Activated T-helper 2 cell treated with anti-CD3 and anti-CD28 coated beads, Interferon-gamma antibody, Interleukin-2, Interleukin-4, amounts not matched to agents 10 μg/mL and 5 μg/mL and 100 μg/mL, durations not matched to agents 14 hours and 24 hours and 36 hours (primary cell): Measurements from ENCODE around the gene GBP3. TPM values are rescaled to one million over a fixed set of nuclear protein-coding genes. Genes with fewer than 3 reads are reported as not detected.
"Not testable (repeated sequence)": the region's sequence is repeated elsewhere in the genome, so short reads cannot be mapped to it uniquely, and the experiment has no call there.

ENCODE experiments used
- DNase-seq: peaks from one replicate; pipeline ENCODE4 v3.0.0; 2021; ENCODE audit warnings: low spot score
- H3K27ac Mint-ChIP-seq: one replicate; pipeline ENCODE4 v1.8.0; 2021; ENCODE audit warnings: mixed read lengths
- H3K27me3 Mint-ChIP-seq: one replicate; pipeline ENCODE4 v1.8.0; 2021; ENCODE audit warnings: low read depth, mixed read lengths
- H3K36me3 Mint-ChIP-seq: one replicate; pipeline ENCODE4 v1.8.0; 2021; ENCODE audit warnings: low read depth, mixed read lengths
- H3K4me1 Mint-ChIP-seq: one replicate; pipeline ENCODE4 v1.8.0; 2021; ENCODE audit warnings: low read depth, mixed read lengths
- H3K4me3 Mint-ChIP-seq: one replicate; pipeline ENCODE4 v1.8.0; 2021; ENCODE audit warnings: low read depth, mild to moderate bottlenecking, moderate library complexity, mixed read lengths
- H3K9me3 Mint-ChIP-seq: one replicate; pipeline ENCODE4 v1.8.0; 2021; ENCODE audit warnings: mixed read lengths
- intact Hi-C: fragments of 100-400 bp; cut with micrococcal nuclease; formaldehyde crosslinking; loops from one replicate; pipeline ENCODE4 v1.15.1; 2023
- total RNA-seq: library from RNA; stranded (reverse); gene quantifications from 2 replicates; pipeline ENCODE4 v1.2.3, GENCODE V29; 2022

The GBP3 gene
- total RNA-seq, 1 donor from 2014 or later, result 6.4 TPM

GRCh38 chr1:88983791-88984559, 38.7 kb downstream of the GBP3 start:
- DNase-seq, result no peak
- Mint-ChIP-seq H3K36me3 (peaks cover 83% of the 10 kb centered on the region), H3K27me3 (no peaks in the 10 kb centered on the region), H3K4me1 (peaks cover 73% of the 10 kb centered on the region), H3K9me3 (no peaks in the 10 kb centered on the region), H3K27ac (peak overlapping the region; percentile 44), H3K4me3 (peak overlapping the region; percentile 41)
- intact Hi-C loops, result loop anchor here (1.0 to 5.0 kb wide), 4 partner anchors 8 to 538 kb away; partner anchors contain the start of genes GTF2B, KYAT3, LRRC8B and RBMXL1

GRCh38 chr1:88982055-88982454, 40.6 kb downstream of the GBP3 start:
- Mint-ChIP-seq H3K4me1 (peaks cover 69% of the 10 kb centered on the region), H3K4me3 (no peak overlapping the region), H3K27me3 (no peaks in the 10 kb centered on the region), H3K9me3 (no peaks in the 10 kb centered on the region), H3K27ac (peak overlapping the region; percentile 77), H3K36me3 (peaks cover 82% of the 10 kb centered on the region)
- DNase-seq, result no peak
- intact Hi-C loops, result loop anchor here (1.0 to 5.0 kb wide), 4 partner anchors 9 to 540 kb away; partner anchors contain the start of genes GTF2B and LRRC8B

GRCh38 chr1:88981506-88981905, 41.2 kb downstream of the GBP3 start:
- peak overlapping the region; percentile 77 for H3K27ac Mint-ChIP-seq
- peaks cover 77% of the 10 kb centered on the region for H3K36me3 Mint-ChIP-seq
- H3K4me3 Mint-ChIP-seq, H3K27me3 Mint-ChIP-seq, H3K9me3 Mint-ChIP-seq, DNase-seq: not testable (repeated sequence)
- peaks cover 68% of the 10 kb centered on the region for H3K4me1 Mint-ChIP-seq
- intact Hi-C loops, result loop anchor here (5.0 kb wide), 2 partner anchors 89 to 541 kb away; partner anchors contain the start of genes GTF2B and LRRC8B

- intact Hi-C loops, result loop anchor here (5.0 kb wide), 2 partner anchors 89 to 541 kb away; partner anchors contain the start of genes GTF2B and LRRC8B
- Mint-ChIP-seq H3K4me1 (peaks cover 67% of the 10 kb centered on the region), H3K27me3 (no peaks in the 10 kb centered on the region), H3K9me3 (no peaks in the 10 kb centered on the region), H3K36me3 (peaks cover 78% of the 10 kb centered on the region), H3K4me3 (no peak overlapping the region), H3K27ac (peak overlapping the region; percentile 61)
- DNase-seq, result no peak
Observed at GRCh38 chr1:88980870-88981269, 41.8 kb downstream of the GBP3 start.

GRCh38 chr1:88979749-88980116, 42.9 kb downstream of the GBP3 start:
- Mint-ChIP-seq H3K4me1 (peaks cover 55% of the 10 kb centered on the region), H3K4me3 (peak overlapping the region; percentile 1), H3K27ac (peak overlapping the region; percentile 3), H3K27me3 (no peaks in the 10 kb centered on the region), H3K36me3 (peaks cover 77% of the 10 kb centered on the region), H3K9me3 (no peaks in the 10 kb centered on the region)
- DNase-seq, result no peak
- intact Hi-C loops, result loop anchor here (5.0 kb wide), 2 partner anchors 87 to 543 kb away; partner anchors contain the start of genes GTF2B and LRRC8B

GRCh38 chr1:88979054-88979748, 43.5 kb downstream of the GBP3 start:
- H3K4me3 Mint-ChIP-seq, result peak overlapping the region; percentile 1
- peak overlapping the region; percentile 3 for H3K27ac Mint-ChIP-seq
- H3K36me3 Mint-ChIP-seq, result peaks cover 80% of the 10 kb centered on the region
- no peaks in the 10 kb centered on the region for H3K9me3 Mint-ChIP-seq
- peaks cover 54% of the 10 kb centered on the region for H3K4me1 Mint-ChIP-seq
- DNase-seq, result no peak
- intact Hi-C loops, result no loop called here
- no peaks in the 10 kb centered on the region for H3K27me3 Mint-ChIP-seq

- Mint-ChIP-seq H3K9me3 (no peaks in the 10 kb centered on the region), H3K4me1 (peaks cover 44% of the 10 kb centered on the region), H3K4me3 (no peak overlapping the region), H3K36me3 (peaks cover 58% of the 10 kb centered on the region), H3K27me3 (no peaks in the 10 kb centered on the region), H3K27ac (no peak overlapping the region)
- intact Hi-C loops, result no loop called here
- no peak for DNase-seq
Observed at GRCh38 chr1:88976235-88976634, 46.4 kb downstream of the GBP3 start.

GRCh38 chr1:88974616-88975172, 48.0 kb downstream of the GBP3 start:
- intact Hi-C loops, H3K9me3 Mint-ChIP-seq, H3K4me3 Mint-ChIP-seq, H3K27me3 Mint-ChIP-seq, H3K27ac Mint-ChIP-seq, DNase-seq: not testable (repeated sequence)
- Mint-ChIP-seq H3K36me3 (peaks cover 45% of the 10 kb centered on the region), H3K4me1 (peaks cover 34% of the 10 kb centered on the region)

GRCh38 chr1:88973520-88974137, 49.0 kb downstream of the GBP3 start:
- no peaks in the 10 kb centered on the region for H3K9me3 Mint-ChIP-seq
- no peak overlapping the region for H3K4me3 Mint-ChIP-seq
- intact Hi-C loops, result loop anchor here (1.0 kb wide), 1 partner anchor 9 kb away; no protein-coding TSS in a partner anchor
- H3K4me1 Mint-ChIP-seq, result peaks cover 24% of the 10 kb centered on the region
- H3K27ac Mint-ChIP-seq, result no peak overlapping the region
- H3K27me3 Mint-ChIP-seq, result no peaks in the 10 kb centered on the region
- H3K36me3 Mint-ChIP-seq, result peaks cover 38% of the 10 kb centered on the region
- no peak for DNase-seq

- DNase-seq, result no peak
- H3K27ac Mint-ChIP-seq, result no peak overlapping the region
Observed at GRCh38 chr1:88961647-88962275, 60.9 kb downstream of the GBP3 start.

GRCh38 chr1:88961081-88961480, 61.6 kb downstream of the GBP3 start:
- no peak for DNase-seq
- Mint-ChIP-seq H3K27me3 (no peaks in the 10 kb centered on the region), H3K4me3 (no peak overlapping the region), H3K36me3 (peaks cover 64% of the 10 kb centered on the region), H3K27ac (no peak overlapping the region), H3K4me1 (peaks cover 8% of the 10 kb centered on the region), H3K9me3 (no peaks in the 10 kb centered on the region)
- intact Hi-C loops, result no loop called here

More at GRCh38 chr1:88961647-88962275, 60.9 kb downstream of the GBP3 start:
- H3K9me3 Mint-ChIP-seq, result no peaks in the 10 kb centered on the region
- H3K36me3 Mint-ChIP-seq, result peaks cover 63% of the 10 kb centered on the region
- peaks cover 4% of the 10 kb centered on the region for H3K4me1 Mint-ChIP-seq
- no peaks in the 10 kb centered on the region for H3K27me3 Mint-ChIP-seq
- intact Hi-C loops, result no loop called here
- no peak overlapping the region for H3K4me3 Mint-ChIP-seq
